Suppressor macrophage (primary cell): ENCODE measurements around the gene STEAP3.

Source experiments
- DNase-seq, 4 experiments: peaks; one replicate each; pipeline ENCODE4 v3.0.0-alpha.2; 2020 to 2022

STEAP3 gene

DNA sequence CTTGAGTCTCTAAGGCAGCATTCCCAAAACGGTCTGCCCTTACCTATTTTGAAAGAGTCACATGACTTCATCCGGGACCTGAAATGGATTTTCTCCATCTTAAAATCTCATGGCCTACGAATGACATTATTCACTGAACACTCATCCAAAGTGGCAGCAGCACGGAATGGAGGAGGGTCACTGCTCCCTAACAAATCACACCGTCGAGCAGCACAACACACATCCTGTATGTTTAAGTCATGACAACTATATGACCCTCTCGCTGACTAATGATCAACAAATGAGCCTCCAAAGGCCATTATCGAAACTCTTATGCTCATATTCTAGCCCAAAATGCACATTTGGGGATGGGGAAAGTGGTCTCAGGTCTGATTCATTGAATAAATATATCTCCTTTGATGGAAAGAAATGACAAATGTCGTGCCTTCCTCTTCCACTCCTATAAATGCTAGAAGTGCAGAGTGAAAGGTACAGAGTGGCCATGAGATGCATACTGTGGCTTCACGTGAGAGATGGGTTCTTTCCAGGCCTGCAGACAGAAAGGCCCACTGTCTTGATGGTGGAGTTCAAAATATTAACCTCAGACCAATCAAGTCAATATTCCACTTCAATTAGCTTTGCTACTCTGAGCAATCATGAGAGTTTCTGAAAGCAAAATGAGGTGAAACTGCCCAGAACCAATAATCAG lies 72.2 kb downstream of the STEAP3 start:
- DNase-seq, result no peak

DNA sequence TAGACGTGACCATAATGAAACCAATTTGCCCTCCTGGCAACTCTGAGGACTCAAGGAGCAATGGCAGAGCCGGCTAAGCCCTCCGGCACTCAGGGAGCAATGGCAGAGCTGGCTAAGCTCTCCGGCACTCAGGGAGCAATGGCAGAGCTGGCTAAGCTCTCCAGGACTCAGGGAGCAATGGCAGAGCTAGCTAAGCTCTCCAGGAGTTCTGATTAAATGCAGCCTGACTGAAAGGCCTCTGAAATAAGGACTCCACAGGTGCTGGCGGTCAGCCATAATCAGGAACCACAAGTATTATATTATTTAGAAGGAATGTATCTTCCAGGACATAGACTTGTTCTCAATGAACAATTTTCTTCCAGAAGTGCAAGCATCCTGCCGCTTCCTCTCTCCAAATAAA lies 77.8 kb downstream of the STEAP3 start:
- DNase-seq, result no peak

DNA sequence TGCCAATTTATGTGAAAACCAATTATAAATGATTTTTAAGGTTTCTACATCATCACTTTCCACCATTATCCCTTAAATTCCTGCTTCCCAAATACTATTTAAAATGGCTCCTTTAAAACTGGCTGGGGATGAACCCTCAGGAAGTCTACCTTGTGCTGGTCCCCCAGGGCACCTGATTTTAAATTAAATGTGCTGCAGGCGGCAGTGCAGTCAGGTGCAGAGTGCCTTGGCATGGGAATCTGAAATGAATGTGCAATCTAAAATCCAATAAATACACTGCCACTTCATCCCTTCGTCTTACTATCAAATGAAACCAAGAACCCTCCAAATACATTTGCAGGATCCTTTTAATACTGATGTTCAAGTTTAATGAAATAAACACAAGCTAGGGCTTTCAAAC lies 81.2 kb downstream of the STEAP3 start:
- no peak for DNase-seq

DNA sequence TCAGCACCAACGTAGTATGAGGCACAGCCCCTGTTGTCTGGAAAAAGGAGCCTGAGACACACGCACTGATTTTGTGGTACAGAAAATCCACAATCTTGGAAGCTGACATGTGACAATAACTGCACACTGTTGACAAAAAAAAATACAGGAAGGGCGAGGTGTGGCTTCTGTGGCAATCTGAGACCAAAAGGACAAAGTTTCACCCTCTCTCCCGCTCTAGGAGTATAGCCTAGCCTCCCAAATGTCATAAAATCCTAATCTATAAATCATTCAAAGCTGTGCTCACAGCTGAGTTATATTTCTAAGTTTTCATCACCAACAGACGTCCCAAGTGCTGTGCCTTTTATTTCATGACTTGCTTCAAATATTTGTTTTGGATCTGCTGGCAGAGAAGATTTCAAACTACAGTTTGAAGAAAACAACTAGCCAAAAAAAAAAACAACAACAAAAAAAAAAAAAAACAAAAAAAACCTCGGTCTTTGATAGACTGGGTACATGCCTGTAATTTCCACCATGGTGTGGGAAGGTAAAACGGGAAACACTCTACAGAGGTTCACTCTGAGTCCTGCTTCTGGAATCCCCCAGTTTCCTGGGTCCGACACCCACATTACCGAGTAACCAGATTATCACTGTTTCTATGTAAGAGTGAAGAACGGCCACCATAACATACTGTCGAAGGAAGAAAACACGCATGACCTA lies 82.0 kb downstream of the STEAP3 start:
- no peak for DNase-seq

DNA sequence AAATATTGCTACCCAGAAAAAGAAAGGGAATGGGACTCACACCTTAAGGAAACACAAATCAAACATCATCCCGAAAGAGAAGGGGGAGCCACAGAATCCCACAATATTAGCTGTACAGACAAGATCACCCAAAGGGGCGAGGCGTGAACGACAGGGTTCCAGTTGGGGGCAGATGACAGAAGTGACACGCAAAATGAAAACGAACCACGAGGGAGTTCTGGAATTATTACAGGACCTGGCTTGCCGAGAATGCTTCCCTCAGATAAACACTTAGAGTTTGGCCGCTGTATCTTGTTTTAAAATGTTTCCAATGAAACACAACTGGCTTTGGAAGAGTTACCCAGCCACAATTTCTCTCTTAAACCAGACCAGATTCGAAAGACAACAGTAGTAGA lies 82.6 kb downstream of the STEAP3 start:
- DNase-seq, result no peak

DNA sequence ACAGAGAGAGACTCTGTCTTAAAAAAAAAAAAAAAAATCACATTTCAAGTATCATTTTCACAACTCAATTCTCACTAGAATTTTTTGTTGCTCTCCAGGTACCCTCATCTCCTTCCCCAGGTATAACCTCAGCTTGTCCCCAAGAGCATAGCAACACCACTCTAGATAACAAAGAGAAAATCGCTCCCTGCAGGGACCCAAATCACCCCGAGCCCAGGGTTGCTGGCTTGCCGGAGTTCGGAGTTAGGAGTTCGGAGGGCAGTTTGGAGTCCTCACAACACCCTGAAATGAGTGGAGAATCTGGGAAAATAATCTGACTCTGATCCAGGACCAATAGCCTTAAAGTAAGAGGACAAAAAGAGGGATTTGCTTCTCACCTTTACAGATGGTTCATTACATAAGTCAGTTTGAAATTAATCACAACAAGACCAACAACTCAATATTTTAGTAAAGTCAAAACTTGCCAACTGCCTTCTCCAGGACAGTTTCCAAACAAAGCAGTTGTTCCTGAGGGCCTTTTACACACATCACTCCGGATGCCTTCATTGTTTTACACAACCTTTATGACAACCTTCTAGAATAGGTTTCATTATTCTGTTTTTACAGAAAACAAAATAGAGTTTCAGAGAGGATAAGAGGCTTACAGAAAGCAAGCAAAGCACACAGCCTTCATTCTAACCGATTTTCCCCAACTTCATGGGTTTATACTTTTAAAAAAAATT lies 83.9 kb downstream of the STEAP3 start:
- DNase-seq, result no peak

DNA sequence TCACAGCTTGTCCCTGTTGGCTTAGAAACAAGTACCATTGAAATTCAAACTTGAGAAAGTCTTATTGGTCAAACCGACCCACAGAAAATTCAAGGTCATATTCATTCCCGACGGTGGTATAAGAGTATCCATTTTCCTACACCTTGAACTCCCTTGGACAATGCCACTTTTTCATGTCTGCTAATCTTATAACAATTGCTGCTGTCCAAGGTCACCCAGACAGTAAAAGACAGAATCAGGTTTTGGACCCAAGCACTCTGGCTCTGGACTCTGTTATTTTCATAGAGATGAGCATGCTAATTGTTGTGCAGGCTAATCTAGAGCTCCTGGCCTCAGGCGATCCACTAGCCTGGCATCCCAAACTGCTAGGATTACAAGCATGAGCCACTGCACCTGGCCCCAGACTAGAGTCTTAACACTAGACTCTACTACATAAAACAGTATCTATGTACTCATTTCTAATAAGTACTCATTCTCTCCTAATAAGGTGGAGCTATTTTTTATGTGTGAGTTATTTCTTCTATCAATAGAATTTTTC lies 85.2 kb downstream of the STEAP3 start:
- no peak for DNase-seq

DNA sequence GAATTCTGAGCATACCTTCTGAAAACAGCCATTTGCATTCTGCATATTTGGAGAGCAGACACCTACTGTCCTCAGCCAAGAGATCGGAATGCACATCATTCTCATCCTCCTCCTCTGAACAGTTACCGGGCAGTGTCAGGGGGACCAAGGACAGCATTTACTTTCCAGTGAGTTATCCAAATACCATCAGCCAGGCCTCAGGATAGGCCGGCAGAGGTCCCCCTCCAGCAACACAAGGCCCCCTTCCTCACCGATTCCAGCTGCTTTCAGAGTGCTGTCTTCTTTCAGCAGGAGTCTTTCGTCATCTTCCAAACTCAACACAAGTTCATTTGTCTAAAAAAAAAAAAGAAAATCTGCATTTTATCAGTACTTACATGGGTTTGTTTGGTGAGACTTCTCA lies 87.7 kb downstream of the STEAP3 start:
- DNase-seq, result no peak

DNA sequence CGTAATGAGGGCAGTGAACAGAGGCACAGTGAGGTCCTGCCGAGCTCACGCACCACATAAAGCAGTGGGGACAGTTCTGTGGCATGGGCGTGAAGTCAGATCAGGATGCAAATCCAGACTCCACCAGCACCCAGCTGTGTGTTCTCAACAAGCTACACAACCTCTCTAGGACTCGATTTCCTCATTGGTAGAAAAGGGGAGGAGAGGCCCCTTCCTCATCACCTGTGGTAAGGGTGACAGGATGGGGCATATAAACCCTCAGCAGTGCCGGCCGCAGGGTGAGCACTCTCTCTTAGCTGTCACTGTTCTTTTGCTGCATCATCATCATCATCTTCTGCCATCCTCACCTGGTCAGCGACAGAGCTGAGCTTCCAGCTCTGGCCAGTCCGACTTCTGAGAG lies 88.2 kb downstream of the STEAP3 start:
- no peak for DNase-seq
